PFSK-1 (cell line): Measurements from ENCODE around the gene OPA1.

ENCODE experiments used
- FOXP2 ChIP-seq: optimal IDR thresholded peaks from 2 replicates; pipeline ENCODE3; 2011; ENCODE audit warnings: borderline replicate concordance, control low read depth, inconsistent platforms; ENCODE audit not compliant: insufficient read depth; ENCODE audit errors: extremely low read length, extremely low read depth
- POLR2AphosphoS5 ChIP-seq: IDR thresholded peaks from 2 replicates; pipeline ENCODE4 v1.6.1; 2012; ENCODE audit warnings: low read depth, mild to moderate bottlenecking, control low read depth, low read length, moderate library complexity
- REST ChIP-seq, 2 experiments: IDR thresholded peaks; 2 replicates each; pipeline versions ENCODE4 v1.6.1 to v1.8.0; 2011 to 2012; ENCODE audit warnings: low read depth in 2 of 2, low read length in 2 of 2, control low read depth in 1 of 2, inconsistent platforms in 1 of 2, mild to moderate bottlenecking in 1 of 2, moderate library complexity in 1 of 2; ENCODE audit not compliant: insufficient read depth in 1 of 2
- SIN3A ChIP-seq: IDR thresholded peaks from 2 replicates; pipeline ENCODE4 v1.6.1; 2012; ENCODE audit warnings: mild to moderate bottlenecking, low read length, moderate library complexity, borderline replicate concordance; ENCODE audit not compliant: insufficient read depth
- TAF1 ChIP-seq: IDR thresholded peaks from 2 replicates; pipeline ENCODE4 v1.6.1; 2012; ENCODE audit warnings: low read length, control low read depth, borderline replicate concordance; ENCODE audit not compliant: insufficient read depth

The OPA1 gene

GRCh38 chr3:193677734-193678133, 84.7 kb downstream of the OPA1 start:
- TF ChIP-seq SIN3A (no peak), FOXP2 (no peak), TAF1 (no peak), POLR2AphosphoS5 (no peak), REST (IDR thresholded peaks at IDR 0.05; ENCODE audit: insufficient read depth in 1 of 2, low read depth in 2 of 2, low read length in 2 of 2) (no peak)

GRCh38 chr3:193680220-193680619, 87.2 kb downstream of the OPA1 start:
- no peak for TF ChIP-seq SIN3A
- TF ChIP-seq FOXP2, result no peak
- no peak for TF ChIP-seq POLR2AphosphoS5
- TF ChIP-seq REST (IDR thresholded peaks at IDR 0.05; ENCODE audit: insufficient read depth in 1 of 2, low read depth in 2 of 2, low read length in 2 of 2), result no peak
- TF ChIP-seq TAF1, result no peak

DNA sequence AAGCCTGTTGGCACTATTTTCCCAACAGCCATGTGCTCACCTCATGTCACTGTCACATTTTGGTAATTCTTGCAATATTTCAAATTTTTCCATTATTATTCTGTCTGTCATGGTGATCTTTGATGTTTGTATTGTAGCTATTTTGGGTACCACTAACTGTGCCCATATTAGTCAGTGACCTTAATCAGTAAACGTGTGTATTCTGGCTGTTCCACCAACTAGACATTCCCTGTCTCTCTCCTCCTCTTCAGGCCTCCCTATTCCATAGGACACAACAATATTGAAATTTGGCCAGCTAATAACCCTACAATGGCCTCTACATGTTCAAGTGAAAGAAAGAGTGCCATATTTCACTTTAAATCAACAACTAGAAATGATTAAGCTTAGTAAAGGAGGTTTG, 88.6 kb downstream of the OPA1 start:
- TF ChIP-seq TAF1, result no peak
- TF ChIP-seq REST (IDR thresholded peaks at IDR 0.05; ENCODE audit: insufficient read depth in 1 of 2, low read depth in 2 of 2, low read length in 2 of 2), result no peak
- TF ChIP-seq FOXP2, result no peak
- TF ChIP-seq SIN3A, result no peak
- TF ChIP-seq POLR2AphosphoS5, result no peak

DNA sequence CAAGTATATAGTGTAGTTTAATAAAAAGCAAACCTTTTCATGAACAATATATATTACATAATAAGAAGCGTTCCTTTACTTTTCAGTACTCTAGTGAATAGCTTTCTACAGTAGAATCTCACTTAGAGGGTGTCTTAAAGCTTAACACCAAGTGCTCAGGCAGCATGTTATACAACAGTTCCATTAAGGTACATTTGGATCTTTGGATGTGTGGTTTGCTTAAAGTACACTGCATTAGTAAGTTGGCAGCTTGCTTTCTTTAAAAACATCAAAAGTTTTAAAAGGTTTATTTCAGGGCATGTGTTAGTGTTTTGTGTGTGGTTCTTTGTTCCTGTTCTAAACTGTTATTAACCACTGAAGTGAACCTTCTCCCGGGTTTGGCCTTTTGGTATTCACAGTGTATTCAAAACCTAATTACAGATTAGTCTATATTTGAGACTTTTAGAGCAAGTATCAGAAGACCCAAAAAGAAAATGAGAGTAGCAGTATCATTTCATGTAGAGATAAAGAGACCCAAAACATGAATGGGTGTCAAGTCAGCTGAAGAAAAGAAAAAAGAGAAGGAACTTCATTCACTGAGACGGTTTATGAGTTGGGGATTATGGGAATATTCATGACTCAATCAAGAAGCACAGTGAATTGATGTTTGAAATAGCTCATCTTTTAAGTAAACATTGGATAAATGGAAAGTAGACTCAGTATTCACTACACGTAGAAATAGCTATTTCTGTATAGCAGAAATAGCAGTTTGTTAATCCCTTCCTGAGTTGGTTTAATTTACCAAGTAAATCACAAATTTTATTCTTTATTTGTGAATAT, 93.9 kb downstream of the OPA1 start:
- TF ChIP-seq TAF1, result no peak
- no peak for TF ChIP-seq FOXP2
- TF ChIP-seq POLR2AphosphoS5, result no peak
- no peak for TF ChIP-seq SIN3A
- no peak for TF ChIP-seq REST (IDR thresholded peaks at IDR 0.05; ENCODE audit: insufficient read depth in 1 of 2, low read depth in 2 of 2, low read length in 2 of 2)
